ENCODE measurements around the gene CDKL1.

GRCh38 chr14:50339178-50339804 is 57.4 kb downstream of the CDKL1 start:
- TF ChIP-seq RAD21 (conservative IDR thresholded peaks at IDR 0.05 in 1 of 2, IDR thresholded peaks at IDR 0.05 in 1 of 2) (no peak), REST (IDR thresholded peaks at IDR 0.05) (no peak), CTCF (IDR thresholded peaks at IDR 0.05) (no peak), CBX2 (IDR thresholded peaks at IDR 0.05; ENCODE audit: borderline replicate concordance, low read depth) (no peak), PHF8 (IDR thresholded peaks at IDR 0.05; ENCODE audit: borderline replicate concordance, low read depth) (no peak), CEBPB (IDR thresholded peaks at IDR 0.05) (no peak), HOXB13 (CRISPR knock-in tag; IDR thresholded peaks at IDR 0.05; ENCODE audit: low read depth) (no peak)
